Panc1 (cell line): ENCODE results near the gene SLIT3. TPM values are rescaled to one million over a fixed set of nuclear protein-coding genes. Genes with fewer than 3 reads are reported as not detected.

Source experiments
- ATAC-seq: fragments of 200-7000 bp; cut with Tn5 transposase; 2 replicates; pipeline ENCODE4 v1.9.1; 2020; ENCODE audit warnings: mild to moderate bottlenecking, moderate library complexity
- BruUV-seq: library from RNA; stranded (reverse); fragments of 400-500 nt; replicated peaks from 2 replicates; lab custom pipeline; 2021; lab: Mats Ljungman, UMichigan
- CTCF ChIA-PET: fragments of 300-600 bp; sonication (Branson Sonifier 250); formaldehyde crosslinking; loops from one replicate; lab custom pipeline; 2022; ENCODE audit warnings: antibody characterized with exemption; lab: Charles Lee
- POLR2A ChIA-PET: fragments of 300-600 bp; sonication (Branson Sonifier 250); formaldehyde crosslinking; loops from one replicate; lab custom pipeline; 2022; ENCODE audit warnings: antibody characterized with exemption; lab: Charles Lee
- DNase-seq: peaks from one replicate; pipeline ENCODE4 v3.0.0-alpha.2; 2010; ENCODE audit warnings: low read depth, low spot score
- H3K27ac ChIP-seq: 2 replicates; pipeline ENCODE4 v1.5.1; 2011; ENCODE audit warnings: mild to moderate bottlenecking, low read length, inconsistent platforms
- H3K27me3 ChIP-seq: fragments of 200-500 bp; sonication (Bioruptor generic); 2 replicates; pipeline ENCODE4 v1.6.0; 2014; ENCODE audit warnings: low read length, inconsistent platforms; ENCODE audit not compliant: control insufficient read depth, insufficient read depth
- H3K36me3 ChIP-seq: fragments of 200-500 bp; sonication (Bioruptor generic); 2 replicates; pipeline ENCODE4 v1.5.1; 2014; ENCODE audit warnings: inconsistent platforms, mild to moderate bottlenecking, low read length, moderate library complexity; ENCODE audit not compliant: control insufficient read depth, insufficient read depth
- H3K4me1 ChIP-seq: 2 replicates; pipeline ENCODE4 v1.5.1; 2011; ENCODE audit warnings: inconsistent platforms, mild to moderate bottlenecking, low read length, moderate library complexity; ENCODE audit not compliant: control insufficient read depth, insufficient read depth
- H3K4me3 ChIP-seq, 2 experiments: 2 replicates each; pipeline ENCODE4 v1.5.1; 2011 to 2012; ENCODE audit warnings: low read depth in 2 of 2, low read length in 2 of 2, mild to moderate bottlenecking in 2 of 2, inconsistent platforms in 1 of 2, moderate library complexity in 1 of 2
- H3K9me3 ChIP-seq: fragments of 200-500 bp; sonication (Bioruptor generic); 2 replicates; pipeline ENCODE4 v1.5.1; 2014; ENCODE audit warnings: low read depth, mild to moderate bottlenecking, inconsistent platforms, low read length, moderate library complexity; ENCODE audit not compliant: control insufficient read depth, insufficient read depth
- POLR2AphosphoS5 ChIP-seq: IDR thresholded peaks from 2 replicates; pipeline ENCODE4 v1.6.1; 2012; ENCODE audit warnings: mild to moderate bottlenecking, low read depth, low read length, moderate library complexity
- in situ Hi-C: cut with HindIII; loops from 2 replicates; pipeline ENCODE4 v1.10.0; 2016; ENCODE audit warnings: low sequenced_read_pairs, low pct_unique_long_range_greater_than_20kb
- intact Hi-C: fragments of 100-400 bp; cut with micrococcal nuclease; formaldehyde crosslinking; loops from one replicate; pipeline ENCODE4 v1.10.0; 2022; ENCODE audit not compliant: unreplicated experiment
- total RNA-seq: library from RNA; stranded (reverse); gene quantifications from one replicate; pipeline ENCODE4 v1.2.1, GENCODE V29; 2021; ENCODE audit not compliant: unreplicated experiment
- TF ChIP-seq, protein P1 (sequence below), 2 experiments: IDR thresholded peaks; 2 replicates each; pipeline ENCODE4 v1.6.1; 2011 to 2012; ENCODE audit warnings: low read depth in 2 of 2, control low read depth in 1 of 2, low read length in 1 of 2, mild to moderate bottlenecking in 1 of 2, moderate library complexity in 1 of 2; ENCODE audit not compliant: insufficient read depth in 1 of 2
- TF ChIP-seq, protein P2 (sequence below): fragments of 450-650 bp; IDR thresholded peaks from 2 replicates; pipeline ENCODE4 v1.5.1; 2017; ENCODE audit warnings: mild to moderate bottlenecking

The SLIT3 gene
- total RNA-seq, 1 experiment from 2014 or later = 26.4 TPM

DNA sequence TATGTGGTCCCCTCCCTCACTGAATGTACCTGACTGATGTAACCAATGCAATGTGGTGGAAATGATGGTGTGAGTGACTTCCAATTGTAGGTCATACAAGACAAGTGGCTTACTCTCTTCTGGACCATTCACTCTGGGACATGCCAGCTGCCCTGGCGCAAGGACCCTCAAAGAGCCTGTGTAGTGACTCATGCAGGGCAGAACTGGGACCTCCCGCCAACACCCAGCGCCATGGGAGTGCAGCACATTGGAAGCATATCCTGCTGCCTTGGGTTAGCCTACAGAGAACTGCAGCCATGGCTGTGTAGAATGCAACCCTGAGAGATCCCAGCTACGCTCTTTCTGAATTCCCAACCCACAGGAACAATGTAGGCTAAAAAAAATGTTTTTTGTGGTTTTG is 631.8 kb downstream of the SLIT3 start:
- ChIA-PET CTCF (no interaction called here), POLR2A (no interaction called here)
- no TSS peak for BruUV-seq
- DNase-seq = no peak
- TF ChIP-seq POLR2AphosphoS5 = no peak
- TF ChIP-seq, protein P1, sequence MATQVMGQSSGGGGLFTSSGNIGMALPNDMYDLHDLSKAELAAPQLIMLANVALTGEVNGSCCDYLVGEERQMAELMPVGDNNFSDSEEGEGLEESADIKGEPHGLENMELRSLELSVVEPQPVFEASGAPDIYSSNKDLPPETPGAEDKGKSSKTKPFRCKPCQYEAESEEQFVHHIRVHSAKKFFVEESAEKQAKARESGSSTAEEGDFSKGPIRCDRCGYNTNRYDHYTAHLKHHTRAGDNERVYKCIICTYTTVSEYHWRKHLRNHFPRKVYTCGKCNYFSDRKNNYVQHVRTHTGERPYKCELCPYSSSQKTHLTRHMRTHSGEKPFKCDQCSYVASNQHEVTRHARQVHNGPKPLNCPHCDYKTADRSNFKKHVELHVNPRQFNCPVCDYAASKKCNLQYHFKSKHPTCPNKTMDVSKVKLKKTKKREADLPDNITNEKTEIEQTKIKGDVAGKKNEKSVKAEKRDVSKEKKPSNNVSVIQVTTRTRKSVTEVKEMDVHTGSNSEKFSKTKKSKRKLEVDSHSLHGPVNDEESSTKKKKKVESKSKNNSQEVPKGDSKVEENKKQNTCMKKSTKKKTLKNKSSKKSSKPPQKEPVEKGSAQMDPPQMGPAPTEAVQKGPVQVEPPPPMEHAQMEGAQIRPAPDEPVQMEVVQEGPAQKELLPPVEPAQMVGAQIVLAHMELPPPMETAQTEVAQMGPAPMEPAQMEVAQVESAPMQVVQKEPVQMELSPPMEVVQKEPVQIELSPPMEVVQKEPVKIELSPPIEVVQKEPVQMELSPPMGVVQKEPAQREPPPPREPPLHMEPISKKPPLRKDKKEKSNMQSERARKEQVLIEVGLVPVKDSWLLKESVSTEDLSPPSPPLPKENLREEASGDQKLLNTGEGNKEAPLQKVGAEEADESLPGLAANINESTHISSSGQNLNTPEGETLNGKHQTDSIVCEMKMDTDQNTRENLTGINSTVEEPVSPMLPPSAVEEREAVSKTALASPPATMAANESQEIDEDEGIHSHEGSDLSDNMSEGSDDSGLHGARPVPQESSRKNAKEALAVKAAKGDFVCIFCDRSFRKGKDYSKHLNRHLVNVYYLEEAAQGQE (IDR thresholded peaks at IDR 0.05; ENCODE audit: insufficient read depth in 1 of 2, low read depth in 2 of 2, low read length in 1 of 2) = no peak
- TF ChIP-seq, protein P2, sequence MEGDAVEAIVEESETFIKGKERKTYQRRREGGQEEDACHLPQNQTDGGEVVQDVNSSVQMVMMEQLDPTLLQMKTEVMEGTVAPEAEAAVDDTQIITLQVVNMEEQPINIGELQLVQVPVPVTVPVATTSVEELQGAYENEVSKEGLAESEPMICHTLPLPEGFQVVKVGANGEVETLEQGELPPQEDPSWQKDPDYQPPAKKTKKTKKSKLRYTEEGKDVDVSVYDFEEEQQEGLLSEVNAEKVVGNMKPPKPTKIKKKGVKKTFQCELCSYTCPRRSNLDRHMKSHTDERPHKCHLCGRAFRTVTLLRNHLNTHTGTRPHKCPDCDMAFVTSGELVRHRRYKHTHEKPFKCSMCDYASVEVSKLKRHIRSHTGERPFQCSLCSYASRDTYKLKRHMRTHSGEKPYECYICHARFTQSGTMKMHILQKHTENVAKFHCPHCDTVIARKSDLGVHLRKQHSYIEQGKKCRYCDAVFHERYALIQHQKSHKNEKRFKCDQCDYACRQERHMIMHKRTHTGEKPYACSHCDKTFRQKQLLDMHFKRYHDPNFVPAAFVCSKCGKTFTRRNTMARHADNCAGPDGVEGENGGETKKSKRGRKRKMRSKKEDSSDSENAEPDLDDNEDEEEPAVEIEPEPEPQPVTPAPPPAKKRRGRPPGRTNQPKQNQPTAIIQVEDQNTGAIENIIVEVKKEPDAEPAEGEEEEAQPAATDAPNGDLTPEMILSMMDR = no peak
- no peak overlapping the region for H3K27ac ChIP-seq
- H3K9me3 ChIP-seq = no peaks in the 10 kb centered on the region
- intact Hi-C loops (no loop called here), in situ Hi-C loops (no loop called here)
- H3K36me3 ChIP-seq = no peaks in the 10 kb centered on the region
- no peaks in the 10 kb centered on the region for H3K27me3 ChIP-seq
- H3K4me3 ChIP-seq = no peak overlapping the region
- ATAC-seq = no peak
- H3K4me1 ChIP-seq = no peaks in the 10 kb centered on the region

DNA sequence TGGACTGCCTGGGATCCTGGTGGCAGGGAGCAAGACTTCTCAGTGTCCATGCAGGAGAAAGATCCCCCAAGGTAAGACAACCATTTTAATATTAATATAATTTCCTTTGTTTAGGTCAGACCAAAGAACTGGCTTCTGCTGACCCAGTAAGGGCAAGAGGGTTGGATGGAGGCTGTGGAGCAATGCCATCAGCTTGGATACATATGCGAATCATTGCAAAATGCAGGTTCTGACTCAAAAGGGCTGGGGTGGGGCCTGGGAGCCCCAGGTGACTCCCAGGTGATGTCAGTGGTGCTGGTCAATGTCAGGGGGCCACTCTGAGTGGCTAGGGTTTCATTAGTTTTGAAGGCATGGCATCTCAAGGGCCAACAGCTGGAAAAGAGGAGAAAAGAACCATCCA is 632.9 kb downstream of the SLIT3 start:
- ChIA-PET POLR2A (no interaction called here), CTCF (no interaction called here)
- BruUV-seq = no TSS peak
- Histone ChIP-seq H3K9me3 (no peaks in the 10 kb centered on the region), H3K4me3 (no peak overlapping the region), H3K36me3 (no peaks in the 10 kb centered on the region), H3K27me3 (no peaks in the 10 kb centered on the region), H3K4me1 (no peaks in the 10 kb centered on the region), H3K27ac (no peak overlapping the region)
- in situ Hi-C loops (no loop called here), intact Hi-C loops (no loop called here)
- no peak for ATAC-seq
- TF ChIP-seq, protein P1 (IDR thresholded peaks at IDR 0.05; ENCODE audit: insufficient read depth in 1 of 2, low read depth in 2 of 2, low read length in 1 of 2) = no peak
- no peak for TF ChIP-seq POLR2AphosphoS5
- DNase-seq = no peak
